B cell (primary cell): ENCODE data around the gene PTPRM.

Experiments
- EZH2 ChIP-seq: IDR thresholded peaks from 2 replicates; pipeline ENCODE4 v1.6.1; 2012; ENCODE audit warnings: borderline replicate concordance, low read depth, mild to moderate bottlenecking, moderate library complexity, low read length; ENCODE audit not compliant: insufficient read depth, poor library complexity, severe bottlenecking
- TF ChIP-seq, protein P1 (sequence below): fragments of 200-600 bp; IDR thresholded peaks from one replicate; pipeline ENCODE4 v1.8.0; 2022; ENCODE audit warnings: antibody characterized with exemption, mild to moderate bottlenecking

DNA sequence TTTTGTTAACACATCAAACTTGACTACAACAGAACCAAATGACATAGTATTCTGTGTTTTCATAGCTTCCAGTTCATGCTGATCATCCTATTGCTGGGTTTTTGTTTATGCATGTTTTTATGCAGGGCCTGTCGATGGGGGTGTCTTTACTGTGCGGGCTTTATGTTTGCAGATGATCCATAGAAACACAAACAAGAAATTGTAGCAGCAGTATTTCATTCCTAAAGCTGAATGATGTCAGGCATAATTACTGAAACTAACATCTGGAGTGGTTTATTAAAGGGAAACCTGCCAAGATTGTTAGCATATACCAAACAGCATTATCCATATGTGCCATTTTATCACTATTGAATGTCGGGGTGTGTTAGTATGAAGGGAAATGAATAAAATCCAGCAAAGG, 129.7 kb downstream of the PTPRM start:
- TF ChIP-seq, protein P1, sequence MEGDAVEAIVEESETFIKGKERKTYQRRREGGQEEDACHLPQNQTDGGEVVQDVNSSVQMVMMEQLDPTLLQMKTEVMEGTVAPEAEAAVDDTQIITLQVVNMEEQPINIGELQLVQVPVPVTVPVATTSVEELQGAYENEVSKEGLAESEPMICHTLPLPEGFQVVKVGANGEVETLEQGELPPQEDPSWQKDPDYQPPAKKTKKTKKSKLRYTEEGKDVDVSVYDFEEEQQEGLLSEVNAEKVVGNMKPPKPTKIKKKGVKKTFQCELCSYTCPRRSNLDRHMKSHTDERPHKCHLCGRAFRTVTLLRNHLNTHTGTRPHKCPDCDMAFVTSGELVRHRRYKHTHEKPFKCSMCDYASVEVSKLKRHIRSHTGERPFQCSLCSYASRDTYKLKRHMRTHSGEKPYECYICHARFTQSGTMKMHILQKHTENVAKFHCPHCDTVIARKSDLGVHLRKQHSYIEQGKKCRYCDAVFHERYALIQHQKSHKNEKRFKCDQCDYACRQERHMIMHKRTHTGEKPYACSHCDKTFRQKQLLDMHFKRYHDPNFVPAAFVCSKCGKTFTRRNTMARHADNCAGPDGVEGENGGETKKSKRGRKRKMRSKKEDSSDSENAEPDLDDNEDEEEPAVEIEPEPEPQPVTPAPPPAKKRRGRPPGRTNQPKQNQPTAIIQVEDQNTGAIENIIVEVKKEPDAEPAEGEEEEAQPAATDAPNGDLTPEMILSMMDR, result no peak
- no peak for TF ChIP-seq EZH2
